Measurements from ENCODE around the gene DOCK7.

The DOCK7 gene

GRCh38 chr1:62426794-62427193 lies 261.4 kb downstream of the DOCK7 start:
- no peak for DNase-seq
- H3K27me3 ChIP-seq (replicated peaks): no peaks in the 10 kb centered on the region
- no peak for TF ChIP-seq CTCF (IDR thresholded peaks at IDR 0.05; ENCODE audit: low read depth, low read length, missing control alignments)
- H3K27ac ChIP-seq: no peak overlapping the region
- no peaks in the 10 kb centered on the region for H3K36me3 ChIP-seq (replicated peaks)
- no peak overlapping the region for H3K4me3 ChIP-seq (ENCODE audit: low read depth, low read length)
- in situ Hi-C loops (cut with HindIII; ENCODE audit: low pct_ligation_motif_present, low sequenced_read_pairs): no loop called here

- H3K27me3 ChIP-seq (replicated peaks): no peaks in the 10 kb centered on the region
- in situ Hi-C loops (cut with HindIII; ENCODE audit: low pct_ligation_motif_present, low sequenced_read_pairs): no loop called here
- no peaks in the 10 kb centered on the region for H3K36me3 ChIP-seq (replicated peaks)
- no peak for DNase-seq
- H3K27ac ChIP-seq: no peak overlapping the region
- no peak overlapping the region for H3K4me3 ChIP-seq (ENCODE audit: low read depth, low read length)
- no peak for TF ChIP-seq CTCF (IDR thresholded peaks at IDR 0.05; ENCODE audit: low read depth, low read length, missing control alignments)
Observed at GRCh38 chr1:62426237-62426636, 261.9 kb downstream of the DOCK7 start.

GRCh38 chr1:62425041-62425440 lies 263.1 kb downstream of the DOCK7 start:
- in situ Hi-C loops (cut with HindIII; ENCODE audit: low pct_ligation_motif_present, low sequenced_read_pairs): no loop called here
- no peak for TF ChIP-seq CTCF (IDR thresholded peaks at IDR 0.05; ENCODE audit: low read depth, low read length, missing control alignments)
- DNase-seq: no peak
- no peaks in the 10 kb centered on the region for H3K36me3 ChIP-seq (replicated peaks)
- H3K4me3 ChIP-seq (ENCODE audit: low read depth, low read length): no peak overlapping the region
- H3K27me3 ChIP-seq (replicated peaks): no peaks in the 10 kb centered on the region
- H3K27ac ChIP-seq: no peak overlapping the region

- H3K27ac ChIP-seq: no peak overlapping the region
- no peak for DNase-seq
- no peak overlapping the region for H3K4me3 ChIP-seq (ENCODE audit: low read depth, low read length)
- no peak for TF ChIP-seq CTCF (IDR thresholded peaks at IDR 0.05; ENCODE audit: low read depth, low read length, missing control alignments)
- H3K36me3 ChIP-seq (replicated peaks): no peaks in the 10 kb centered on the region
- H3K27me3 ChIP-seq (replicated peaks): no peaks in the 10 kb centered on the region
- in situ Hi-C loops (cut with HindIII; ENCODE audit: low pct_ligation_motif_present, low sequenced_read_pairs): no loop called here
Observed at GRCh38 chr1:62424411-62424810, 263.8 kb downstream of the DOCK7 start.

GRCh38 chr1:62423580-62424242 lies 264.5 kb downstream of the DOCK7 start:
- H3K27me3 ChIP-seq (replicated peaks): no peaks in the 10 kb centered on the region
- H3K4me3 ChIP-seq (ENCODE audit: low read depth, low read length): no peak overlapping the region
- no peaks in the 10 kb centered on the region for H3K36me3 ChIP-seq (replicated peaks)
- DNase-seq: no peak
- in situ Hi-C loops (cut with HindIII; ENCODE audit: low pct_ligation_motif_present, low sequenced_read_pairs): no loop called here
- TF ChIP-seq CTCF (IDR thresholded peaks at IDR 0.05; ENCODE audit: low read depth, low read length, missing control alignments): no peak
- no peak overlapping the region for H3K27ac ChIP-seq

GRCh38 chr1:62420214-62420613 lies 268.0 kb downstream of the DOCK7 start:
- Histone ChIP-seq H3K27me3 (replicated peaks) (no peaks in the 10 kb centered on the region), H3K4me3 (ENCODE audit: low read depth, low read length) (no peak overlapping the region), H3K27ac (no peak overlapping the region), H3K36me3 (replicated peaks) (no peaks in the 10 kb centered on the region)
- DNase-seq: no peak
- in situ Hi-C loops (cut with HindIII; ENCODE audit: low pct_ligation_motif_present, low sequenced_read_pairs): no loop called here
- TF ChIP-seq CTCF (IDR thresholded peaks at IDR 0.05; ENCODE audit: low read depth, low read length, missing control alignments): no peak
